NCI-H146 (cell line): ENCODE measurements around the gene IL31.
"Not testable (repeated sequence)": the region's sequence is repeated elsewhere in the genome, so short reads cannot be mapped to it uniquely, and the experiment has no call there.

Source experiments
- DNase-seq: peaks from one replicate; lab custom pipeline; 2025; lab: John Stamatoyannopoulos, UW

IL31 gene

DNA sequence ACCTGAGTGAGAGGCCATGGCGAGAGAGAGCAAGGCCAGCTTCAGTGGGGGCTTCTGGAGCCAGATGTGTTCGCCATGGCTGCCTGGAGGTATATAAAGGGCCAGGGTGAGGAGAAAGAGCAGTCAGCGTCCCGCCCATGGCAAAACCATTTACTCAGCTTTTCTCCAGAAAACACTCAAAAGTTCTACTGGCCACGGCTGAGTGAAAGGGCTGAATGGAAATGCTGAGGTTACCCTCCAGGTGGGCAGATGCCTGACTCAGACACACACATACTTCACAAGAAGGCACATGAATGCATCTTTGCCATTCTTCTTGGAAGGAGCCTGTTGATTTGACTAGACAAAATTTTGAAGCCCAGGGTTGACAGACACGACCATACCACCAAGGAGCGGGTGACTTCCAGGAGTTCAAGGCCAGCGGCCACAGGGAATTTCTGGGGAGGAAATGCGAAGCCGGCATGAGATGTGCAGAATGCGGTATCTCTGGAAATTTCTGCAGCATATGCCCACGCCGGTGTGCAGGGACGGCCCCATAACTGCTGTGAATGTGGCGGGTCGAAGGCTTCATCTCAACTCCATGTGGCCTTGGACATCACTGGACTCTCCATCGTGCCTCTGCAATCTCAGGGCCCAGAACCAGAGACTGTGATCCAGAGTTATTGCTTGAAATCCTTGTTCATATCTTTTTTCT lies at the start of gene IL31:
TSS of gene IL31 (minus strand) at position 67 of the 691 bp plus-strand sequence. CDS start at position 18, 49 bp downstream.
- no peak for DNase-seq

DNA sequence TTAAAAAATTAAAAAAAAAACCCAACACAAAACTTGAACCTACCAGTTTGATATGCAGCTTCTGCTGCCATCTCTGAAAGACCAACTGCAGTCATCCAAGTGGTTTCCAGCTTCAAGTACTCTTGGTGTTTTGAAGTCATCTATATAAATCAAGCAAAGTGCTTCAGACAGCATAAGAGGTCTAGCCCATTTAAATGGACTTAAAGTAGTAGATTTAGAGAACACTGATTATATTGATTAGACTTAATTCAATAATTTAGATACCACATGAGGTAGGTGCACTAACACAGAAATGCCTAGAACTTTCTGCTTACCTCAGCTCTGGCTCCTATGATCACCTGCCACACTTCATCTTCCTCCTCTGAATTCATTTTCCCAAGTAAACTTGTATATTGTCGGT lies 42.4 kb upstream of the IL31 start:
- DNase-seq, result no peak

DNA sequence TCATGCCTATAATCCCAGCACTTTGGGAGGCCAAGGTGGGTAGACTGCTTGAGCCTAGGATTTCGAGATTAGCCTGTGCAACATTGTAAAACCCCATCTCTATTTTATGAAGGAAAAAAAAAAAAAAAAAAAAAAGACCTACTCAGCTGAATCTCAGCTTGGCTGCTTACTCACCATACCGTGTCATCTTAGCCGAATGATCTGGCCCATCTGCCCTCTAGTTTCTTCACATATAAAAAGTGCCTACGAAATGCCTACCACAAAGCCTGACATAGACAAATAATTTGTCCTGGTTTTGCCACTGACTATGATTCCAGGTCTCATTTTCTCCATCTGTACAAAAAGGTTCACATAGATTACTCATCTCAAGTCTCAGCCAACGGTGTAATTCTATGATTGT lies 41.8 kb upstream of the IL31 start:
- no peak for DNase-seq

DNA sequence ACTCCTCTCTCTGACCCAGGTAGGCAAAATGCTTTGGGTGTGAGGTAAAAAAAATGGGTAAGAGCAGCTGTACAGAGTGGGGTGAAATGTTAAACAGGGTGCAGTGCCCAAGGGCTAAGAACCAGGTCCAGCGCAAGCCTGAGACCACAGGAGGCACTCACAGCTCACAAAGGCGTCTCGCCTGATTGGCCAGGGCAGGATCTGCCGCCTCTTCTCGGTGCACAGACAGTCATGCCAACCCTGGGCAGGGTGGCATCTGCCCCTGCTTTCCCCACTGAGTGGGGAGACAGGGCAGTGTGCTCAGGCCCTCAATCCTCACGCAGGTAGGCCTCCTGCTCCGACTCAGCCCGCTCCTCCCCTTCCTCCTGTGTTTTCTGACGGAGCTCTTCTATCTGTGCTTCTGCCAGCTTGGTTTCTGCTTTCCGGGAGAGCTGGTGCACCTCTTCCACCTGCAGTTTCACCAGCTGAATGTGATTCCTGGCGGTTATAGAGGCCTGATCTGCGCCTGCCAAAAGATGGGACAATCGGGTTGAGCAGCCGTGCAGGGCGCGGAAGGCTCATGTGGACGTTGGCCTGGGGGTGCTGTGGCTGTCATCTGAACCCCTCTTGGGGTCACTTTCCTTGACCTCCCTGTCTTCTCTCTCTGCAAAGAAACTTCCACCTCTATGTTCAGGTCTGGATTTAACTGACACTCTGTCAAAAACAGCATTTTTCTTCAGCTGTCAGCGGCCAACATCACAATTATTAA lies 34.2 kb upstream of the IL31 start:
- no peak for DNase-seq

DNA sequence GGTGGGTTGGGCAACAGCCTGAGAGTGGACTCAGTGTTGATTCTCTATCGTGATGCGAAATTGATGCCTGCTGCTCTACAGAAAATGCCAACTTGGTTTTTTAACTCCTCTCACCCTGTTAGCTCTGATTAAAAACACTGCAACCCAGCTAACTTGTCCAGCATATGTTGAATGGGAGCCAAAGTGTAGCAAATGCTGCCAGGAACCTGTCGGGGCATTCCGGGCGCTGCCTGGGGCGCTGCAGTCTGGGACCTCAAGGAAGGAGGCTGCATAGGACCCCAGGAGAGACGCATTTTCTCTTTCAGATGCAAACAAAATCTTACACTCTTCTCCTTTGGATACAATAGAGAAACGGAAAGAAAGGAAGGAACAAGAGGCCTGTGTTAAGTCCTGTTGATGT lies 33.4 kb upstream of the IL31 start:
- no peak for DNase-seq

DNA sequence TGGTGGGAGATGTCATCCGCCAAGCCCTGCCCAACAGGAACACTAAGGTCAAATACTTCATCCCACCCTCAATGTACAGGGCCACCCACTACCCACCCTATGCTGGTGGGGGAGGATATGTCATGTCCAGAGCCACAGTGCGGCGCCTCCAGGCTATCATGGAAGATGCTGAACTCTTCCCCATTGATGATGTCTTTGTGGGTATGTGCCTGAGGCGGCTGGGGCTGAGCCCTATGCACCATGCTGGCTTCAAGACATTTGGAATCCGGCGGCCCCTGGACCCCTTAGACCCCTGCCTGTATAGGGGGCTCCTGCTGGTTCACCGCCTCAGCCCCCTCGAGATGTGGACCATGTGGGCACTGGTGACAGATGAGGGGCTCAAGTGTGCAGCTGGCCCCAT lies 33.0 kb upstream of the IL31 start:
- no peak for DNase-seq

DNA sequence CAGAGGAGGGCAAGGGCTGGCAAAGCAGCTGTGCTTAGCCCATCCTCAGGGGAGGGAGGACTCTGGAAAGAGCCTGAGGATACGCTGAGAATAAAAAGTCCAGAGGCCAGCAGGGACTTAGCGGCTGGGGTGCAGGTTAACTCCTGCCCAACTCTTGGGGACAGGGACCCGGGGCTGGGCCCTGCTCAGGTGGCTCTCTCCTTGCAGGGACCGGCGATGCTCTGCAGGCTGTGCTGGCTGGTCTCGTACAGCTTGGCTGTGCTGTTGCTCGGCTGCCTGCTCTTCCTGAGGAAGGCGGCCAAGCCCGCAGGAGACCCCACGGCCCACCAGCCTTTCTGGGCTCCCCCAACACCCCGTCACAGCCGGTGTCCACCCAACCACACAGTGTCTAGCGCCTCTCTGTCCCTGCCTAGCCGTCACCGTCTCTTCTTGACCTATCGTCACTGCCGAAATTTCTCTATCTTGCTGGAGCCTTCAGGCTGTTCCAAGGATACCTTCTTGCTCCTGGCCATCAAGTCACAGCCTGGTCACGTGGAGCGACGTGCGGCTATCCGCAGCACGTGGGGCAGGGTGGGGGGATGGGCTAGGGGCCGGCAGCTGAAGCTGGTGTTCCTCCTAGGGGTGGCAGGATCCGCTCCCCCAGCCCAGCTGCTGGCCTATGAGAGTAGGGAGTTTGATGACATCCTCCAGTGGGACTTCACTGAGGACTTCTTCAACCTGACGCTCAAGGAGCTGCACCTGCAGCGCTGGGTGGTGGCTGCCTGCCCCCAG lies 32.3 kb upstream of the IL31 start:
- DNase-seq, result no peak

DNA sequence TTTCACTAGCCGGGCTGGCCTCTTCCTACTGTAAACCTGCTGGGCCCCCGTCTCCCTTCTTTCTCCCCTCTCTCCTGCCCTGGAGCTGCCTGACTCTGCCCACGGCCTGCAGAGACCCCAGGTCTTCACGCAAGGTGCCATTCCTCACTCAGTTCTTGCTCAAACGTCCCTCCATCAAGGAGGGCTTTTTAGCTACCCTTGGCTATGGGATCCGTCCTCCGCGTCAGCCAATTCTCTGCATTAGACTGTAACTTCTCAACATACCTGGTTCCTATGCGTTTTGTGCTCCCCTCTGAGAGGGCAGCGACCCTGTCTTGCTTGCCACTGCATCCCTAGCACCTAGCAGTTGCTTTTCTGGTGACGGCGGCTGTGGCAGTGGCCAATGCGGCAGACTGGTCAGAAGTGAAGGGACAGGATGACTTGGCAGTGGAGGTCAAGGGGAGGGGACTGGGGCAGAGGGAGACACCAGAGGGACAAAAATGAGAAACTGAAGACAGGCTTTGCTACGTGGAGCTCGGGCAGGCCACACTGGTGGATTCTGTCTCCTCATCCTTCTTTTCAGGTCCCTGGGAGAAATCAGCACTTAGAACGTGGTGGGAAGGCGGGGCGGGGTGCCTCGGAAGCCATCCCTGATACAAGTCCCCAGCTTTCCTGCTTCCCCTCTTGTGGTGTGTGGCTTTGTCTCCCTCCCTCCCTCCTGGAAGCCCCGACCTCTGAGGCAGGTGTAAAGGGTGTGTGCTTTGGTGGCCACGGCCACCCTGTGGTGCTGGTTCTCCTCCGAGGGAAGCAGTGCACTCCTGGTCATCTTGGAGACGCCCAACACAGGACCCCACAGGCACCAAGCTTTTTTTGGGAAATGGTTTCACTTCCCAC lies 31.3 kb upstream of the IL31 start:
- no peak for DNase-seq

DNA sequence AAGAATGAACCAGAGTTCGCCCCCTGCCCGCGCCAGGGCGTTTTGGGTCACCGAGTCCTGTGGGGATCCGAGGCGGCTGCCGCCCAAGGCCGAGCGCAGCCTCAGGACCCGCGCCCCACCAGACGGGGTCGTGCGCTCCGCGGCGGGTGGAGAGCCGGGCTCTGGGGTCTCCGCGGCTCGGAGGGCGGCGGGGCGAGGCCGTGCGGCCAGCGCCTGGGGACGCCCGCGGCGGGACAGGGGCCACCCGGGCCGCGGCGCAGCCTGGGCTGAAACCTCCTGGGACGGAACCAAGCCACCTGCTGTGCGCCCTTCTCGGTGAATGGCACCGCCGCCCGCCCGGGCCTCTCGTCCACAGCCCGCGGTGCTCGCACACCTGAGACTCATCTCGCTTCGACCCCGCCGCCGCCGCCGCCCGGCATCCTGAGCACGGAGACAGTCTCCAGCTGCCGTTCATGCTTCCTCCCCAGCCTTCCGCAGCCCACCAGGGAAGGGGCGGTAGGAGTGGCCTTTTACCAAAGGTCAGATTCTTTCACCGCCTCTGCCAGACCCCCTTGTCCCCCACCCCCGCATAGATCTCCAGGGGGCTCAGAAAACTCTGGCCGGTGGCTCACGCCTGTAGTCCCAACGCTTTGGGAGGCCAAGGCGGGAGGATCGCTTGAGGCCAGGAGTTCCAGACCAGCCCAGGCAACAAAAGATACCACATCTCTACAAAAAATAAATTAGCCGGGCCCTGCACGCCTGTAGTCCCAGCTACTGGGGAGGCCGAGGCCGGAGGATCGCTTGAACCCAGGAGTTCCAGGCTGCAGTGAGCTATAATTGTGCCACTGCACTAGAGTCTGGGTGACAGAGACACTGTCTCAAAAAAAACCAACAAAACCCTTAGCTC lies 30.4 kb upstream of the IL31 start:
- no peak for DNase-seq

DNA sequence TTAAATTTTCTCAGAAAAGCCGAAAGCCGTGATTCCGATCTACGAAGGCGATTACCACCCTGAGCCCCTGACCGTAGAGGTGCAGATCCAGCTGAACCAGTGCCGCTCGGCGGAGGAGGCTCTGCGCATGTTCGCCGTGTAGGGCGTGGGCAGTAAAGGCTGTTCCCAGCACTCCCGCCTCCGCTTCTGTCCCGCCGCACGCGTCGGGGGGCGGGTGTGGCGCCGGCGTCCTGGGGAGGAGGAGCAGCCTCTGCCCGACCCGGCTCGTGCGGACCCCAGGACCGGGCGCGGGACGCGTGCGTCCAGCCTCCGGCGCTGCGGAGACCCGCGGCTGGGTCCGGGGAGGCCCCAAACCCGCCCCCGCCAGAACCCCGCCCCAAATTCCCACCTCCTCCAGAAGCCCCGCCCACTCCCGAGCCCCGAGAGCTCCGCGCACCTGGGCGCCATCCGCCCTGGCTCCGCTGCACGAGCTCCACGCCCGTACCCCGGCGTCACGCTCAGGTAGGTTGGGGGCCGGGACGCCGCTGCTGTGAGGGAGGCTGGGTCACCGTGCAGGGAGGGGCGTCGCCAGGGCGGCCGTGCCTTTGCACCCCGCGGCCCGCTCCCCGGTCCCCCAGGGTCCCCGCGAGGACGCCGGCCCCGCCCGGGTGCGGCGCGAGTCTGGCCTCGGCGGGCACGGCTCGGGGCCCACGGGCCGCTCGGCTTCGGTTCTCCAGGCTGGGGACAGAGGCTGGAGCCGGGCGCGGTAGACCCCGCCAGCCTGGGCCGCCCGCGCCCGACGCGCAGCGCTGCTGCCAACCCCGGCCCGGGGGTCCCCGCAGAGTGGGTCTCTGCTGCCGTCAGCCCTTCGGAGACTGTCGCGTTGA lies 29.5 kb upstream of the IL31 start, which contains the start of gene B3GNT4:
TSS of gene B3GNT4 (plus strand) at position 409 of the 866 bp plus-strand sequence. CDS start 910 bp downstream, outside the sequence.
- peak; percentile 87 for DNase-seq

DNA sequence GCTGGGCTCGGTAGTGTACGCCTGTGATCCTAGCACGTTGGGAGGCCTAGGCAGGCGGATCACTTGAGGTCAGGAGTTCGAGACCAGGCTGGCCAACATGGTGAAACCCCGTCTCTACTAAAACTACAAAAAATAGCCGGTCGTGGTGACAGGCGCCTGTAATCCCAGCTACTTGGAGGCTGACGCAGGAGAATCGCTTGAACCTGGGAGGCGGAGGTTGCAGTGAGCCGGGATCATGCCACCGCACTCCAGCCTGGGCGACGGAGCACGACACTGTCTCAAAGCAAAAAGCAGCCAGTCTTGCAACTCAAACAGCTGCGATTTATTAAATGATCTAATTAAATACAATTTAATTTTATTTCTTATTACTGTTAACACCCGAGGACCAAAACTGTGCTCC lies 28.8 kb upstream of the IL31 start:
- not testable (repeated sequence) for DNase-seq

DNA sequence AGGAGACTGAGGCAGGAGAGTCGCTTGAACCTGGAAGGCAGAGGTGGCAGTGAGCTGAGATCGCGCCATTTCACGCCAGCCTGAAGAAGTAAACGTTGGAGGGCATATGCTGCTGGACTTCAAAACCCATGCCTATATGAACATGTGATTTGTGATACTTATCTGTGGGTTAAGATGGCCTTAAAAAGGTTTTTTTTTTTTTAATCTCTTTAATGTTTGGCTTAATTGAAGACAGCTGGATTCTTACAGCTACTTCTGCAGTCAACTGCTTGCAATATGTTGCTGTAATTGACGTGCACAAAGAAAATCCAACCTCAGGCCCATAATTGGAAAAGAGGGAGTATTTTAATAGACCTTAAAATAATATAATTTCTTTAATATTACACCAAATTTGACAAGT lies 28.0 kb upstream of the IL31 start:
- no peak for DNase-seq

DNA sequence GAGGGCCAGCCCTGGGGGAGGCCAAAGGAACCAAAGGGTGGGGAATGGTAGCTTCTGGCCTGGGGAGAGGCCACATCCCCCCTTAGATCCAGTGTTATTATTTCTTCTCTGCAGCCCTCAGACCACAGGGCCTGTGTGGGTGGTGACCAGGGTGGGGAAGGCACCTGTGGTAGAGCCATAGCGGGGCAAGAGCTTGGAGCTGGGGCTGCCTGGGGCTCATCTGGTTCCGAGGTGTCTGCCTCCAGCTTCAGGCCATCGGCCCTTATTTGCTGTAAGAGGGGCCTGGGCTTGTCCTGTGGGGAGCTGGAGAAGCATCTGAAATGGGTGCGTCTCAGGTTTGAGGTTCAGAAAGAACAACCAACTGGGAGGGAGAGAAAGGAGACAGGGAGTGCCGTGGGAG lies 27.4 kb upstream of the IL31 start:
- DNase-seq, result no peak

DNA sequence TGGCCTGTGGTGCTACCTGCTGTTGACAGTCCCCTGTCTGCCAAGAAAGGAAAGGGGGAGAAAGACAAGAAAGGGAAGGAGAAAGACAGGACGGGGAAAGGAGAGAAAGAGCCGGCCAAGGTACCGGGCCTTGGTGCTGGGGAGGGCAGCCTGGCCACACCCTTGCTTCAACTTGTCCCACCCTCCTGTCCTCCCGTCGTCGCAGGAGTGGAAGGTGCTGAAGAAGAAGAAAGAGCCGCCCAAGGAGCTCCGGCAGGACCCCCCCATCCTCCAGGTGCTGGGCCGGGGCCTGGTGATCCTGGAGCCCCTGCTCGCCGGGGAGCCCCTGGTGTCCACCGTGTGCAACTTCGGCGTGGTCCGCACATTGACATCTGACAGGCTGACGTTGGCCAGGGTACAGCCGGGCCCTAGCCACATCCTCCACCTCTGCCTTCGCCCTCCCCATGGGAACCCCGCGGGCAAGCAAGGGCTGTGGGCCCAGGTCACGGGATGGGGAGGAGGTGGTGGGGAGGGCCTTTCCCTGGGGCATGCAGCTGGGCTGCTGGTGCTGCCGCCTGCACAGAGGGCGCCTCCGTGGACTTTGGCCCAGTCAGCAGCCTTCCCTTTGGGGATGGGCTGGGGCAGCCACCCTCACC lies 26.6 kb upstream of the IL31 start:
- DNase-seq, result no peak

DNA sequence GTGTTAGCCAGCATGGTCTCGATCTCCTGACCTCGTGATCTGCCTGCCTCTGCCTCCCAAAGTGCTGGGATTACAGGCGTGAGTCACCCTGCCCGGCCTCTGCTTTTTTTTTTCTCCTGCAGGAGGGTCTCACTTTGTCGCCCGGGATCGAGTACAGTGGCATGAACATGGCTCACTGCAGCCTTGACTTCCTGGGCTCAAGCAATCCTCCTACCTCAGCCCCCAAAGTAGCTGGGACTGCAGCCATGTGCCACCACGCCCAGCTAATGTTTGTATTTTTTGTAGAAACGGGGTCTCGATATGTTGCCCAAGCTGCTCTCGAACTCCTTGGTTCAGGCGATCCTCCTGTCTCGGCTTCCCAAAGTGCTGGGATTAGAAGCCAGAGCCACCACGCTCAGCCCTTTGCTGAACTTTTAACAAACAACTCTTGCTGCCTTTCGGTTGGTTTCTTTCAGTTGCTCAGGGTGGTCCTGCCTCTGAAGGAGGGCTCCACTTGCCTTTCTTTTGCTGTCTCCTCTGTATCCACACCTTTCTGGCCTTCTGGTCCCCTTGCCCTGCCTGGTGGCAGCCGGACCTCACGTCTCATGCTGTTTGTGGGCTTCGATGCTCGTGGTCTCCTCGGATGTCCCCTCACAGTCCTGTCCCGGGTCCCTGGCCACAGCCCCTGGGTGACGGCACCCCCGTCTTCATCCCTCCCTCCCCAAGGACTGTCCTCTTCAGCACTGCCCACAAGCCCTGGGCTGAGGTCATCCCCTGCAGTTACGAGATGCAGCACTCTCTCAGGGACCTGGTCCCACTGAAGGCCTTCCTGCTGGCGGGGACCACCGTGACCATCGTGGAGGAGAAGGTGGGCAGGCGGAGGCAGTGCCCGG lies 25.7 kb upstream of the IL31 start:
- no peak for DNase-seq

DNA sequence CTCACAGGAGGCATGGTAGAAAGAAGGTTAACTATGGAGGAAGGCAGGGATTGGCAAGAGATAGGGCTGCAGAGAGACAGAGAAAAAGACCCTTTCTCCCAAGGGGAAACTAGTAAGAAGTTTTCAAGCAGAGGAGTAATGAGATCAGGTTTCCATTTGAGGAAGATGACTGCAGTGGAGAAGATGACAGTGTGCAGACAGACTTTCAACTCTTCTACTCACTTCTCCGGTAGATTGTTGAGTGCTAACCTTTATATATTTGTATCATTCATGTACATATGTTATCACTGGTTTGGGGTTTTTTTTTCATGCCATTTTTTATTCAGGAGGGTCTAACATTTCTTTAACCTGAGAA lies 23.6 kb upstream of the IL31 start:
- DNase-seq, result no peak

DNA sequence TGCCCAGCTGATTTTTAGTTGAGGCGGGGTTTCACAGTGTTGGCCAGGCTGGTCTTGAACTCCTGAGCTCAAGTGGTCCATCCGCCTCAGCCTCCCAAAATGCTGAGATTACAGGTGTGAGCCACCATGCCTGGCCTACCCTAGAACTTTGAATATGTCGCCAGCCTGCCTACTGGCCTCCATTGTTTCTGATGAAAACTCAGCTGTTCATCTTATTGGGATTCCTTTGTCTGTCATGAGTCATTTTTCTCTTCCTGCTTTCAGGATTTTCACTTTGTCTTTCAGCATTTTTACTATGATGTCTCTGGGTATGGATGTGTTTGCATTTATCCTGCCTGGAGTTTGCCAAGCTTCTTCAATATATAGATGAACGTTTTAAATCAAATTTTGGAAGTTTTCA lies 21.4 kb upstream of the IL31 start:
- no peak for DNase-seq

DNA sequence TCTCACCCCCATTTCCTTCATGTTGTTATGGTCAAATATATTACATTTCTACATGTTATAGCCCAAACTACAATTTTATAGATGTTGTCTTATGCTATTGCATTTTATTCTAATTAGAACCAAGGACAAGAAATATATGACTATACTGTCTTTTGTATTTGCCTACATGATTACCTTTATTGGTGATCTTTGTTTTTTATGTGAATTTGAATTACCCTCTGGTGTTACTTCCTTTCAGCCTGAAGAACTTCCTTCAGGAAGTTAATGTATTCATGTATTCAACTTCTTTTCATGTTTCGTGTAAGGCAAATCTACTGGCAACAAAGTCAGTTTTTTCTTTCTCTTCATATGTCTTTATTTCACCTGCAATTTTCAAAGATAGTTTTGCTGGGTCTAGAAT lies 20.8 kb upstream of the IL31 start:
- no peak for DNase-seq
